ENCODE results near the gene CDH13.
A peak's percentile ranks its signal among the peaks of the same experiment; 100 is the strongest.

CDH13 gene

DNA sequence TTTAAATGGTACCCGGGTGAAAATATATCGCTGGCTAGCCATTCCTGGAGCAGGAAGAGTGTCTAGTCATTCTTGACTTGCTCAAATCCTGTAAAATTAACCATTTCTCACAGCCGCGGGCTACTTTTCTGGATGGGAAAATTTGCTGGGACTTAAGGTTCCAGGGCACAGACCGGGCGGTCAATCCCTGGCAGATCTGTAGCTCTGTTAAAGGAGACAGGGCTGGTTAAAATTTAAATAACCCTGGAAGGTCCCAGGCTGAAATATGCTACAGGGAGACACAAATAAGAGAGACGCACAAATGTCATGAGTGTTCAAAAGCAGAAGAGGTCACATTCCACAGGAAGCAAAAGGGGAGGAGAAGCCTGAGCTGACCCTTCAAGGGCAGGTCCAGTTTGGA, 951.4 kb downstream of the CDH13 start:
- DNase-seq (ENCODE audit: low spot score) = peak; percentile 48

DNA sequence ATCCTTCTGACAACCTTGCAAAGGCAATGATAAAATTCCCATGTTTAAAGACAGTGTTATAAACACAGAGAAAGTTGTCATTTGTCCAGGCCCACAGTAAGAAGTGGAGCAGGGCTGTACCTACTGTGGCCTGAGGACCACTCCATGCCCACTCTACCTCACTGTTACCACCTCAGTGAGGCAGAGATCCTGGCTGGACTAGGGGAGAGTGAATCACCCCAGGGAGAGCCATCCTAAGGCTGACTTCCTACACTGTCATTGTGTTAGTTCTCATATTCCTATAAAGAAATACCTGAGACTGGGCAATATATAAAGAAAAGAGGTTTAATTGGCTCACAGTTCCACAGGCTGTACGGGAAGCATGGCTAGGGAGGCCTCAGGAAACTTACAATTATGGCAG, 952.3 kb downstream of the CDH13 start:
- DNase-seq (ENCODE audit: low spot score) = peak; percentile 55

DNA sequence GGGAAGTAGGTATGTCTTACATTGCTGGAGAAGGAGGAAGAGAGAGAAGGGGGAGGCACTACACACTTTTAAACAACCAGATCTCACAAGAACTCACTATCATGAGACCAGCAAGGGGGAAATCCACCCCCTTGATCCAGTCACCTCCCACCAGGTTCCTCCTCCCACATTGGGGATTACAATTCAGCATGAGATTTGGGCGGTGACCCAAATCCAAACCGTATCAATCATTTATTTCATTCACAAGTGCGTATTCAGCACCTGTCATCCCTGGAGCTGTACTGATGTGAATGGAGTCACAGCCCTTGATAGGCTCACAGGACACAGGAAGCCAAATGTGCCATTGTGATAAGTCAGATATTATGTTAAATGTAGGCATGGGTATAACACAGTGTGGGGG, 952.7 kb downstream of the CDH13 start:
- DNase-seq (ENCODE audit: low spot score) = peak; percentile 85

DNA sequence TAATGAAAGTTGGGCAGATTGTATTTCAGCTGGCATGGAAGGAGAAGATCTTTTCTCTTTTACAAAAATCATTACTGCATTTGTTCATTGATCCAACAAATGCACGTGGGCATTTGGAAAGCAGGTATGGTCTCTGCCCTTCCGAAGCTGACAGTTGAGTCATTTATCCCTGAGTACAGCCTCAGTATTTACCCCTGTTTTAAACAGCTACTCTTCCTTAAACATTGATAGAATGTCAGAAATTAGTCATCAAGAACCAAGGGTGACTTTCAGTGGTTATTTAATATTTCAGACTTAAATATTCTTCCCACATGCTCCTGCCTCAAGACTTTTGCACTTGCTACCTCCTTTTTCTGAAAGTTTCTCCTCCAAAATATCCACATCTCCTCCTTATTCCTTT, 954.3 kb downstream of the CDH13 start:
- DNase-seq (ENCODE audit: low spot score) = peak; percentile 79

DNA sequence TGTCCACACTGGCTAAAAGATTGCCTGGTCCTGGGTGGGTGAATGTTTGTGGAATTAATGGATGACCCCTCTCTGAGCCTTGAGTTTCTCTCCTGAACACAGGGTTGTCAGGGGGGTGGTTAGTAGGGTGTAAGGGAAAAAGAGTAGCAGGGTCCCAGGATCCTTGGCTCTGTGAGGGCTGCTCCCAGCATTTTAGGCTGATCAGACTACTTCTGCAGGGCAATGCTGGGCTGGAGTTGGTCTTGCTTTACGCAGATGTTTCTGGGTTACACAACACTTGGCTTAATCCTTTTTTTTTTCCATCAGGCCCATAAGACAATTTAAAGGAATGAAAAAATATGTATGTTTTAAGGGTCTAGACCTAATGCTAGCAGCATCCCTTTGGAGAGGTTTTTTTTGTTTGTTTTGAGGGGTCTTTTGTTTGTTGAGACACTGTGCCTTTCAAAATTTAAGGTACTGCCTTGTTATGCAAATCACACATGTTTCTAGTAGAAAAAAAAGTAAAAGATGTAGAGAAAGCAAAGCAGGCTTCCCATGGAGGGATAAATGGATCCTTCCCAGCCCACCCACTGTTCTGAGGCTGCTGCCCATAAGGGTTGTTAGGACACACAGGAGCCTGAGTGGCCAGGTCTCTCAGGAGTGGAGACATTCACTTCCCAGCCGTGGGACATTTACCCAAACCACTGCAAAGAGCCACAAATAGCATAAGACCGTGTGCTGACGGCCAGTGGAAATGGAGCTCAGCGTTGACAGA, 955.4 kb downstream of the CDH13 start:
- DNase-seq (ENCODE audit: low spot score) = no peak

GRCh38 chr16:83586036-83586435, 959.3 kb downstream of the CDH13 start:
- DNase-seq (ENCODE audit: low spot score) = no peak

GRCh38 chr16:83586461-83587200, 959.9 kb downstream of the CDH13 start:
- DNase-seq (ENCODE audit: low spot score) = no peak

GRCh38 chr16:83587201-83587600, 960.4 kb downstream of the CDH13 start:
- DNase-seq (ENCODE audit: low spot score) = no peak

DNA sequence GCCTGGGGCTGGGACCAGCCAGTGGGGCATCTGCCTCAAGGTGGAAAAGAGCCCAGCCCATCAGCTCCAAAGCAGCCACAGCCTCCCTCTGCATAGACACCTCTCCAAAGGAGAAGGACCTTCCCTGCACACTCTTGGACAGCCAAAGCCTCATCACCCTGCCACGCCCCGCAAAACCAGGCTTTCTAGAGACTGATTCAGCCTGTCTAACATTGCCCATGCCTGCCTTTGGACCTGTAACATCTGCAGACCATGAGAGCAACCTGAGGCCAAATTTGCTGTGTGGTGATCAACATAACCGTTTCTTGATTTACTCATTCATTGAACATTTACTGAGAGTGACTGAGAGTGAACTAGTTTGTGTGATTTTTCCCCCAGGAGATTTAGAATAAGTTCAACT, 961.3 kb downstream of the CDH13 start:
- no peak for DNase-seq (ENCODE audit: low spot score)

DNA sequence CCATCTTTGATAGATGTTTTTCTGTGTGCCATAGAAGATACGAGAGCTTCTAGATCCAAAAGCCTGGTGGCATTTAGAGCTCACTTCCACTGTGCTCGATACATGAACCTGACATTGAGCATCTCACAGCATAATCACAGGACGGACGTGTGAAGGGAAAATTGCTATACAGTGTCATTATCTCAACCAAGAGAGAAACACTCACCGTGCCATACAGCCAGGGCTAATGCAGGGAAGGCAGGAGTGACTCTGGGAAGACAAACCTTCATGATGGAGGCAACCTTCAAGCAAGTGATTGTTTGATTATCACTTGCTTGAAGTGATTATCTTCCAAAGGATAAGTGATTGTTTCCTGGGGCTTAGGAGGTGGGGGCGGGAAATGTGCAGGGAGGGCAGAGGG, 962.8 kb downstream of the CDH13 start:
- no peak for DNase-seq (ENCODE audit: low spot score)

- DNase-seq (ENCODE audit: low spot score) = no peak
Measured at GRCh38 chr16:83592778-83593177, 966.0 kb downstream of the CDH13 start.

DNA sequence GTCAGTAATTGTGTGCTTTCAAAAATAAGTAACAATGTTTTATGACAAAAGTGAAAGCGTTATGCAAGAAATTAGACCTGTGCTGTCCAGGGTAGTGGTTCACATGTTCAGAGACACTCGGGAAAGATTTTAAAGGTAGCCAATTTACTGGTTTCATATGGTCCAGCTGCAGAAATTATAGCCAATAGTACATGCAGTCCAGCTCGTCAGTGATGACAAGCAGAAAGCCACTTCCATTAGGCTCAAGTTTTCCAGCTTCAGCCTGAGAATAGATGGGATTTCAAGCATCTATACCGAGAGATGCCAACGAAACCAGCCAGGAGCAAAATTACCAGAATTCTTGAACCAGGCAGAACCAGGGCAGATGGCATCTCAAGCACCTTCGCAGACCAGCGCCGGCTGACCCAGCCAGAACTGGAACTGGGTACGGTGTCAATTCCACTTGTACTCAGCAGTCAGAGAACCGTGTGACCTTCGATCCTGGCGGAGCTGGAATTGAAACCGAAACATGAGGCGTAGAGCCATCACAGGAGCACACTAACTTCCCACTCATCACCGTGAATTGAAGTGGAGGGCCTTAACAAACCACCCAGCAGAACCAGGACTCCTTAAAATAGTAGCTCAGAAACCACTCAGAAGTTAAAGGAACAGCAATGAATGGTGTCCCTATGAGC, 973.2 kb downstream of the CDH13 start:
- DNase-seq (ENCODE audit: low spot score) = no peak

DNA sequence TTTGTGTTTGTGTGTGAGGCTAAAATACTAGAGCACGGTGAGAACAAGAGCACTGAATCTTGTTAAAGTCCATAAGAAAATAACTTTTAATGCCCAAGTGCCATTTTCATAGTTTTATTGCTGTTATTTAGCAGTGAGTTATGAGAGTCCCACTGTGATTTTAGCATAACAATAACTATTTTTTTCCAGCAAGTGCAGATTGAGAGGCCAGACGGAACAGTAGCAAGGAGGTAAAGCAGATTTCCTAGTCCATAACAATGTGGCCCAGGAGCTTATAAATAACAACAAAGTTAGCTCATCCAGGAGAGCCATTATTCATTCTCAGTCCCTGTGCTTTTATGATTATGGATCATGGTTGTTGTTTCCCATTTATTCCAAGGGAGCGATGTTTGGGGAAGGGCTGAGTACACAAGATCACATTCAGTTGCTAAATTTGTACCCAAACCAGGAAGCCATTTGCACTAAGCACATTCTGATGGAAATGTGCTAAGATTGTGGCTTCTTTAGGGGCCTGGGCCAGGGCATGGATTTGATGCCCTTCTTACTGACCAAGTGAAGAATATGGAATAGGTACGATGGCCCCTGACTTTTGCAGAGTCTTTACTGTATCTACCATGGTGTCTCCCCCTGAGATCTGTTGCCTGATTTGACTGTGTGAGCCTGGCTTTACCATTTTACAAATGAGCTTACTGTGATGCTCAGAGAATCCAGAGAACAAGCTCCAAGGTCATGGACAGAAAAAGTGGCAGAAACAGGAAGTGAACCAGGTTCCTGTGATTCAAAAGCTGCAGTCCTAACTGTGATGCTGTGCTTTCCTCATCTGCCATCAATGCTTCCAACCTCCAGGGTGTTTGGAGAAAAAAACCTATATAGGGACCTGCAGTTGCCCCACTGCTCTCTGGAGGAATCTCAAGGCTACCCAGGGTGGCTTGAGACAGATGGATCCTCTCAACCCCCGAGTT, 976.3 kb downstream of the CDH13 start:
- no peak for DNase-seq (ENCODE audit: low spot score)

GRCh38 chr16:83603723-83604570, 977.2 kb downstream of the CDH13 start:
- no peak for DNase-seq (ENCODE audit: low spot score)

DNA sequence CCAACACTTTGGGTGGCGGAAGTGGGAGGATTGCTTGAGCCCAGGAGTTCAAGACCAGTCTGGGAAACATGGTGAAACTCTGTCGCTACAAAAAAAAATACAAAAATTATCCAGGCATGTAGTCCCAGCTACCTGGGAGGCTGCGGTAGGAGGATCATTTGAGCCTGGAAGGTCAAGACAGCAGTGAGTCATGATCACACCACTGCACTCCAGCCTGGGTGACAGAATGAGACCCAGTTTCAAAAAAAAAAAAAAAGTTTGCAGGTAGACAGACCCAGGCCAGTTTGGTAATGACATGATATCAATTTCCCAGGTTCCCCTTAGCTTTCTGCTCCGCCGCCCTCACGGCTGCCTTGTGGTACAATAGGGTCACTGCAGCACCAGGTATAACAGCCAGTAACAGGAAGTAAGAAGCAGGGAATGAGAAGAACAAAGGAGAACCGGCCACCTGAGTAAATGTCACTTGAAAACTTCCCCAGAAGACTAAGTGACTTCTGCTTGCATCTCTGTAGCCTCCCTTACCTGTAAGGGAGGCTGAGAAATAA, 979.8 kb downstream of the CDH13 start:
- peak; percentile 80 for DNase-seq (ENCODE audit: low spot score)

DNA sequence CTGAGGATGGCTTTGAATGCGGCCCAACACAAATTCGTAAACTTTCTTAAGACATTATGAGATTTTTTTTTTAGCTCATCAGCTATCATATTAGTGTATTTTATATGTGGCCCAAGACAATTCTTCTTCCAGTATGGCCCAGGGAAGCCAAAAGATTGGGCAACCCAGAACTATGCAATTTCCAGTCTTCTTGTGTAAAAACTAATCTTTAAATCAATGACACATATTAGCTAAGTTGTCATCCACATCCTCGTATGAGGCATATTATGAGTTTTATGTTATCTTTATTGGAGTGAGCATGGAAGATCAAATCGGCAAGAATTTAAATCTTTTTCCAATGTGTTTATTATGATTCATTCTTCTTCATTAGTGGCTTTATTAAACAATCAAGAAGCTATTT, 982.4 kb downstream of the CDH13 start:
- DNase-seq (ENCODE audit: low spot score) = no peak

GRCh38 chr16:83615141-83615952, 988.6 kb downstream of the CDH13 start:
- peak; percentile 4 for DNase-seq (ENCODE audit: low spot score)

DNA sequence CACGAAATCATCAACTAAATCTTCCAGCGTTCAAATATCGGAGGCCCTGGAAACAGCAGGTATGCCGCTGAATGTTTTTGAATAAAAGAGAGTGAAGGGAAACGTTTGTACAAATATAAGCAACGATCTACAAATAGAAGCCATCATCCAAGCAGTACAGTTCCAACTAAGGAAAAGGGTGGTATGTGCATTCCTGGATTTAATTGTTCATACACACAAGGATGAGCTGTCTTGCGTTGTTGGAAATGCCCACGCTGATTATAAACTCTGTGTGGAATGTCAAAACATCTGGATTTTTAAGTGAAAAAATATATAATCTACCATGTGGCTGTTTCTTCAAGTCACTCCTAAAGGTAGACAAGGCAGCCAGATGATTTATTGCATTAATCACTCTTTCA, 989.2 kb downstream of the CDH13 start:
- no peak for DNase-seq (ENCODE audit: low spot score)

- no peak for DNase-seq (ENCODE audit: low spot score)
Measured at GRCh38 chr16:83619381-83620150, 992.8 kb downstream of the CDH13 start.
